Brain microvascular endothelial cell (primary cell): ENCODE results near the gene STRA8.

Experiments used
- DNase-seq: peaks from one replicate; pipeline ENCODE4 v3.0.0-alpha.2; 2020
- H3K27ac ChIP-seq: fragments of 250-450 bp; sonication (Bioruptor Pico); 2 replicates; pipeline ENCODE4 v1.5.1; 2020; ENCODE audit warnings: mild to moderate bottlenecking, moderate library complexity
- H3K27me3 ChIP-seq: fragments of 250-450 bp; sonication (Bioruptor Pico); replicated peaks from 2 replicates; pipeline ENCODE4 v1.5.1; 2020; ENCODE audit warnings: mild to moderate bottlenecking
- H3K36me3 ChIP-seq: fragments of 250-450 bp; sonication (Bioruptor Pico); replicated peaks from 2 replicates; pipeline ENCODE4 v1.5.1; 2020; ENCODE audit warnings: mild to moderate bottlenecking
- H3K4me3 ChIP-seq: 2 replicates; pipeline ENCODE4 v1.5.1; 2011; ENCODE audit warnings: low read depth, mild to moderate bottlenecking, control low read depth, low read length, moderate library complexity
- CTCF ChIP-seq: IDR thresholded peaks from 2 replicates; pipeline ENCODE4 v1.5.1; 2011; ENCODE audit warnings: low read depth, mild to moderate bottlenecking, moderate library complexity, low read length, control low read depth, inconsistent platforms; ENCODE audit errors: missing control alignments
- in situ Hi-C: cut with HindIII; loops from 2 replicates; pipeline ENCODE4 v1.10.0; 2017; ENCODE audit warnings: low sequenced_read_pairs, low pct_ligation_motif_present

Gene STRA8

GRCh38 chr7:135193615-135194081, 40.0 kb upstream of the STRA8 start:
- TF ChIP-seq CTCF, result no peak
- in situ Hi-C loops, result no loop called here
- Histone ChIP-seq H3K36me3 (peaks cover 5% of the 10 kb centered on the region), H3K27me3 (no peaks in the 10 kb centered on the region), H3K27ac (no peak overlapping the region), H3K4me3 (no peak overlapping the region)
- peak; percentile 54 for DNase-seq

DNA sequence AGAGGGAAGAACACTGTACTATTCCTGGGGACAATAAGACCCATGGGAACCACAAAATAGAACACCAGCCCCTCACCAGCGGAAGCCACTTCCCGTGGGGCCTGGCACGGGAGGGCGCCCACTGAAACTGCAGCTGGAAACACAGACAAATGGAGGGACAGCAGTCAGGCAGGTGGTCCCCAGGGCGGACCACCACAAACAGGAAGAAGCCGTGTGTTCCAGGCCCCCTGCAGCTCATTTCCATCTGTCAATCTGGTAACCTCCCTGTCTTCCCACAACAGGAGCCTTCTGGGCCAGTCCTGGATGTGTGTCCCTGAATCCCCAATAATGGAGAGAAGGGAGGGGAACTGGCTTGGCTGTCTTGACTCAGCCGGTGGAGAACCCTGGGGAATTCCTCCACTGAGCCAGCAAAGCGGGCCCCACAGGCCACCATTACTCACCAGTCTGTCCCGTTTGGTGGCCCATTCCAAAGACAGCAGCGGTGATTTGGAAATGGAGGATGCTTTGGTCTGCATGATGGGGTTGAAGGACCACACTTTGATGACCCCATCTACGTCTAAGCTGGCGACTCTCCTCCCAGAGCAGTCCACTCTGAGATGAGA, 39.0 kb upstream of the STRA8 start:
- no peak overlapping the region for H3K4me3 ChIP-seq
- DNase-seq, result peak; percentile 11
- H3K27ac ChIP-seq, result no peak overlapping the region
- H3K36me3 ChIP-seq, result peaks cover 2% of the 10 kb centered on the region
- no peaks in the 10 kb centered on the region for H3K27me3 ChIP-seq
- TF ChIP-seq CTCF, result no peak
- in situ Hi-C loops, result no loop called here

DNA sequence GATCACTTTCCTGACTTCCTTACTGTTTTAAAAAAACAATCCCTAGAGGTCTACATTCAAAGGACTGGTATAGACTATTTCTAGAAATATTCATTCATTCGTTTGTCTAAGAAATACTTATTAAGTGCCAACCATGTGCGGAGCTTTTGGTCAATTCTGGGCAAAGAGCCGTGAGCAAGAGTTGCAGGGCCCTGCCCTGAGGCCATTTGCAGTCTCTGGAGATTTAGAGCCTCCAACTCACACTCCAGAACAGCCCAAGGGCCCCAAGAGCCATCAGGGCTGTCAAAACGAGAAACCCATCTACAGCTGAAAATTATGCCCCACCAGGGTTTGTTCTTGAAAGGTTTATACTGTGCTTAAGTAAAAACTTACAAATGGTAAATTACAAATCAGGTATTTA, 38.5 kb upstream of the STRA8 start:
- in situ Hi-C loops, result no loop called here
- Histone ChIP-seq H3K36me3 (peaks cover 2% of the 10 kb centered on the region), H3K27ac (no peak overlapping the region), H3K4me3 (no peak overlapping the region), H3K27me3 (no peaks in the 10 kb centered on the region)
- TF ChIP-seq CTCF, result no peak
- DNase-seq, result no peak

GRCh38 chr7:135195968-135196629, 37.5 kb upstream of the STRA8 start:
- Histone ChIP-seq H3K27me3 (no peaks in the 10 kb centered on the region), H3K4me3 (no peak overlapping the region), H3K27ac (no peak overlapping the region), H3K36me3 (peaks cover 2% of the 10 kb centered on the region)
- no peak for TF ChIP-seq CTCF
- in situ Hi-C loops, result no loop called here
- no peak for DNase-seq

DNA sequence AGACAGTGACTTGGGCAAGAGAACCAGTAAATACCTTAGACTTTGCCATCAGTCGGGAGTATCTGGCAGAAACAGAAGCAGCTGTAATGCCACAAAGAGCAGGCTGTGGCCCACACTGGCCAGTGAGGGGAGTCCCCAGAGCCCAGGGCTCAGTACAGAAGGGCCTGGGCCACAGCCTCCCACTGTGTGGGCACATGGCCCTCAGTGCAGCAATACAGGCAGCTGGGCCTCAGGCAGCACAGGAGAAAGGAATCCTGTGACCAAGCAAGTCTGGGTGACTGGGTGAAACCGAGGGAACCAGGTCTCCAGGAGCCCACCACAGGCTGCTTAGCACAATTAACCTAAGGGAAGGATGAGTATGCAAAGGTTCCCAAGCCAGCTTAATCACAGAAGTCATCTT, 36.3 kb upstream of the STRA8 start:
- no peak for DNase-seq
- H3K27me3 ChIP-seq, result no peaks in the 10 kb centered on the region
- H3K4me3 ChIP-seq, result no peak overlapping the region
- in situ Hi-C loops, result no loop called here
- H3K36me3 ChIP-seq, result peaks cover 2% of the 10 kb centered on the region
- no peak for TF ChIP-seq CTCF
- H3K27ac ChIP-seq, result no peak overlapping the region
